KMS-11 (cell line): Measurements from ENCODE around the gene PTGR3.

Experiments
- H2AFZ ChIP-seq: fragments of 200-600 bp; sonication (generic); 2 replicates; pipeline ENCODE4 v1.6.1; 2016; ENCODE audit warnings: antibody characterized with exemption, mixed run types, low read depth
- H3K27ac ChIP-seq: fragments of 200-600 bp; sonication (generic); 2 replicates; pipeline ENCODE4 v1.6.1; 2016; ENCODE audit warnings: mild to moderate bottlenecking, mixed run types
- H3K27me3 ChIP-seq: fragments of 200-600 bp; sonication (generic); 2 replicates; pipeline ENCODE4 v1.6.1; 2017; ENCODE audit warnings: mild to moderate bottlenecking, low read depth, mixed run types, moderate library complexity; ENCODE audit not compliant: insufficient read depth
- H3K36me3 ChIP-seq: fragments of 200-600 bp; sonication (generic); 2 replicates; pipeline ENCODE4 v1.6.1; 2017; ENCODE audit warnings: mild to moderate bottlenecking, mixed run types; ENCODE audit not compliant: insufficient read depth
- H3K4me1 ChIP-seq: fragments of 200-600 bp; sonication (generic); 2 replicates; pipeline ENCODE4 v1.6.1; 2016; ENCODE audit warnings: mild to moderate bottlenecking, low read depth, mixed run types; ENCODE audit not compliant: poor library complexity, severe bottlenecking
- H3K4me2 ChIP-seq: fragments of 200-600 bp; sonication (generic); 2 replicates; pipeline ENCODE4 v1.7.0; 2016; ENCODE audit warnings: mild to moderate bottlenecking, mixed run types
- H3K4me3 ChIP-seq: fragments of 200-600 bp; sonication (generic); IDR thresholded peaks from 2 replicates; pipeline ENCODE4 v1.6.1; 2017; ENCODE audit warnings: low read depth, low read length, mixed read lengths; ENCODE audit not compliant: insufficient read depth
- H3K79me2 ChIP-seq: fragments of 200-600 bp; sonication (generic); 2 replicates; pipeline ENCODE4 v1.6.1; 2016; ENCODE audit warnings: low read depth, mixed run types; ENCODE audit not compliant: insufficient read depth
- H3K9ac ChIP-seq: fragments of 200-600 bp; sonication (generic); 2 replicates; pipeline ENCODE4 v1.6.1; 2016; ENCODE audit warnings: mild to moderate bottlenecking, mixed run types
- H4K20me1 ChIP-seq: fragments of 200-600 bp; sonication (generic); 2 replicates; pipeline ENCODE4 v1.6.1; 2016; ENCODE audit warnings: mild to moderate bottlenecking, mixed run types; ENCODE audit not compliant: insufficient read depth
- CTCF ChIP-seq: fragments of 200-600 bp; sonication (generic); conservative IDR thresholded peaks from 2 replicates; pipeline ENCODE4 v1.6.1; 2017; ENCODE audit warnings: low read depth, mild to moderate bottlenecking, antibody characterized with exemption, low read length, moderate library complexity, mixed read lengths

Gene PTGR3

GRCh38 chr18:75234901-75235300, 26.0 kb upstream of the PTGR3 start:
- Histone ChIP-seq H3K79me2 (no peaks in the 10 kb centered on the region), H3K4me3 (no peak overlapping the region), H3K27me3 (no peaks in the 10 kb centered on the region), H3K4me1 (peaks cover 4% of the 10 kb centered on the region), H3K27ac (no peak overlapping the region), H3K9ac (no peak overlapping the region), H2AFZ (no peak overlapping the region), H4K20me1 (no peaks in the 10 kb centered on the region), H3K36me3 (no peaks in the 10 kb centered on the region), H3K4me2 (no peak overlapping the region)
- TF ChIP-seq CTCF, result no peak

DNA sequence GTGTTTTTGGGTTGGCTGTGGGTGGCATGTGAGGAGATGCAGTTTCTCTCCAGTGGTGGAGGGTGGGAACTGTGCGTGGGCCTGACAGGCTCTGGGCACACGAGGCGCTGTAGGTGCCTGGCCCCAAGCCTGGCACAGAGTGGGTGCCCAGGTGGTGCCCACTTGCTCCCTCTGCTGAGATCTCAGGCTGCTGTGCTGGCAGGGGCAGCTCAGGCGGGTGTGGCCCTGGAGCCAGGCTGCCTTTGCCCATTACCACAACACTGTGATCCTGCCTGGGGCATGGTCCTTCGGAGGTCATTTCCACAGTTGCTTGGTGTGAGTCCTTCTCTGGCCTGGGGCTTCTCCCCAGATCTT, 22.1 kb upstream of the PTGR3 start:
- Histone ChIP-seq H3K4me1 (peaks cover 4% of the 10 kb centered on the region), H3K9ac (no peak overlapping the region), H3K4me3 (no peak overlapping the region), H3K36me3 (no peaks in the 10 kb centered on the region), H2AFZ (no peak overlapping the region), H3K79me2 (no peaks in the 10 kb centered on the region), H3K4me2 (no peak overlapping the region), H3K27me3 (no peaks in the 10 kb centered on the region), H4K20me1 (no peaks in the 10 kb centered on the region), H3K27ac (no peak overlapping the region)
- no peak for TF ChIP-seq CTCF

GRCh38 chr18:75230163-75231052, 21.5 kb upstream of the PTGR3 start:
- TF ChIP-seq CTCF, result no peak
- Histone ChIP-seq H2AFZ (no peak overlapping the region), H3K79me2 (no peaks in the 10 kb centered on the region), H3K4me2 (no peak overlapping the region), H3K4me3 (no peak overlapping the region), H3K36me3 (no peaks in the 10 kb centered on the region), H4K20me1 (no peaks in the 10 kb centered on the region), H3K4me1 (peaks cover 4% of the 10 kb centered on the region), H3K9ac (no peak overlapping the region), H3K27me3 (no peaks in the 10 kb centered on the region), H3K27ac (no peak overlapping the region)

GRCh38 chr18:75229437-75229836, 20.5 kb upstream of the PTGR3 start:
- peaks cover 4% of the 10 kb centered on the region for H3K4me1 ChIP-seq
- H4K20me1 ChIP-seq, result no peaks in the 10 kb centered on the region
- no peak overlapping the region for H3K4me2 ChIP-seq
- TF ChIP-seq CTCF, result no peak
- H3K36me3 ChIP-seq, result no peaks in the 10 kb centered on the region
- H3K79me2 ChIP-seq, result no peaks in the 10 kb centered on the region
- no peak overlapping the region for H3K4me3 ChIP-seq
- H3K27ac ChIP-seq, result no peak overlapping the region
- H2AFZ ChIP-seq, result no peak overlapping the region
- no peak overlapping the region for H3K9ac ChIP-seq
- no peaks in the 10 kb centered on the region for H3K27me3 ChIP-seq
